GM20000 (cell line): ENCODE results near the gene FAM53A.

Experiments used
- DNase-seq: peaks from one replicate; pipeline ENCODE4 v3.0.0; 2012; ENCODE audit warnings: low spot score
- CTCF ChIP-seq: IDR thresholded peaks from 2 replicates; pipeline ENCODE4 v1.5.1; 2012; ENCODE audit warnings: mild to moderate bottlenecking, control low read depth; ENCODE audit errors: extremely low read depth, missing control alignments

FAM53A gene

GRCh38 chr4:1726146-1726934 lies 42.2 kb upstream of the FAM53A start:
- peak; percentile 82 for DNase-seq
- TF ChIP-seq CTCF = peak; percentile 95

GRCh38 chr4:1725521-1725920 lies 41.4 kb upstream of the FAM53A start:
- TF ChIP-seq CTCF = no peak
- no peak for DNase-seq

GRCh38 chr4:1723131-1723801 lies 39.2 kb upstream of the FAM53A start:
- DNase-seq = no peak
- no peak for TF ChIP-seq CTCF

GRCh38 chr4:1722551-1723118 lies 38.5 kb upstream of the FAM53A start:
- no peak for DNase-seq
- no peak for TF ChIP-seq CTCF

GRCh38 chr4:1721666-1722550 lies 37.8 kb upstream of the FAM53A start:
- no peak for TF ChIP-seq CTCF
- no peak for DNase-seq

GRCh38 chr4:1721003-1721665 lies 37.0 kb upstream of the FAM53A start, which contains the start of the genes TACC3 and TMEM129:
TSS of gene TACC3 (plus strand) at chr4:1721521. CDS start at chr4:1723422, 1,901 bp downstream.
TSS of gene TMEM129 (minus strand) at chr4:1721323. CDS start at chr4:1720837, 486 bp downstream.
- peak; percentile 99 for DNase-seq
- no peak for TF ChIP-seq CTCF
